Measurements from ENCODE around the gene MYO7B.

Gene MYO7B

DNA sequence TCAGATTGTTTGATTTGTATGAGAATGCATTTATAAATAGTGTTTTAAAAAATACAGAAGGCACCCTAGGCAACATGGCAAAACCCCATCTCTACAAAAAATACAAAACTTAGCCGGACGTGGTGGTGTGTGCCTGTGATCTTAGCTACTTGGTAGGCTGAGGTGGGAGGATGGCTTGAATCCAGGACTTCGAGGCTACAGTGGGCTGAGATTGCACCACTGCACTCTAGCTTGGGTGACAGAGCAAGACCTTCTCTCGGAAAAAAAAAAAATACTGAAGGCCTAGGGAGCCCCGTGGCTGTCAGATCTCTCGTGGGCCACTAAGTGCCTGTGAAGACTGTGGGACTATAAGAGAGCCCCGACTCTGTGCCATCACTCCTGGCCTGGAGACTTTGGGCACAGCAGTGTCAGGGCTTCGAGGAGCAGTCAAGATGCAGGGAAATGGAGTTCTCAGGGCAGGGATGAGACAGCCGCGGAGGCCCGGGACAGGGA lies 40.5 kb downstream of the MYO7B start:
- no peak for DNase-seq

- DNase-seq: no peak
Measured at GRCh38 chr2:127576433-127577207, 41.1 kb downstream of the MYO7B start.

- no peak for DNase-seq
Measured at GRCh38 chr2:127577208-127577475, 41.7 kb downstream of the MYO7B start.

- no peak for DNase-seq
Measured at GRCh38 chr2:127577503-127577902, 42.0 kb downstream of the MYO7B start.

- no peak for DNase-seq
Measured at GRCh38 chr2:127577973-127578372, 42.5 kb downstream of the MYO7B start.

- no peak for DNase-seq
Measured at GRCh38 chr2:127578411-127578810, 42.9 kb downstream of the MYO7B start.

DNA sequence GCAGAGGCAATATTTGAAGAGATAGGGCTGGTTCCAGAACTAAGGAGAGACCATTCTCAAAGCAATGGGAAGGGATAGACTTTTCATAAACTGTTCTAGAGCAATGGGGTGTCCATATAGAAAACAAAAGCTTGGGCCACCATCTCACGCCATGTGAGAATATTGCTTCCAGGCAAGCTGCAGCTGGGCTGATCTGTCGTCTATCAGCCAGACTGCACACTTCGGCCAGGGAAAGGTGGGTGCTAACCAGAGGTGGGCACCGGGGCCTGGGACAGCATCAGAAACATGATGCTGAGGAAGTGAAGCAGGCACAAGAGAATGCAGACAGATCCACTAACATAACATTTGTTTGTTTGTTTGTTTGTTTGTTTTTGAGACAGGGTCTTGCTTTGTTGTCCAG lies 43.7 kb downstream of the MYO7B start:
- DNase-seq: no peak

- DNase-seq: no peak
Measured at GRCh38 chr2:127580167-127581049, 44.9 kb downstream of the MYO7B start.

DNA sequence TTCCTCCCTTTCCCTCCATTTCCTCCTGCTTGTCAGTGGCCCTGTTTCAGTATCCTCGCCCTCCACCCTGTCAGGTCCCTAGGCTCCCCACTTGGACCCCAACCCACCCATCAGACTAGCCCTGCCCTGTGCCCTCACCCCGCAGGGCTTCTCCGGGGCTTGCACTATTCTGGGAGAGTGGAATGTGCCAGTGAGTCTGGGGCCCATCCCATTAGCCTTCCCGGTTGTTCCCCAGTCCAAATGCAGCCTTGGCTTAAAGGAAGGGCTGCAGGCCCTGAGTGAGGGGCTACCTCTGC lies 45.5 kb downstream of the MYO7B start:
- no peak for DNase-seq

GRCh38 chr2:127581516-127582490 lies 46.3 kb downstream of the MYO7B start:
- DNase-seq: no peak

DNA sequence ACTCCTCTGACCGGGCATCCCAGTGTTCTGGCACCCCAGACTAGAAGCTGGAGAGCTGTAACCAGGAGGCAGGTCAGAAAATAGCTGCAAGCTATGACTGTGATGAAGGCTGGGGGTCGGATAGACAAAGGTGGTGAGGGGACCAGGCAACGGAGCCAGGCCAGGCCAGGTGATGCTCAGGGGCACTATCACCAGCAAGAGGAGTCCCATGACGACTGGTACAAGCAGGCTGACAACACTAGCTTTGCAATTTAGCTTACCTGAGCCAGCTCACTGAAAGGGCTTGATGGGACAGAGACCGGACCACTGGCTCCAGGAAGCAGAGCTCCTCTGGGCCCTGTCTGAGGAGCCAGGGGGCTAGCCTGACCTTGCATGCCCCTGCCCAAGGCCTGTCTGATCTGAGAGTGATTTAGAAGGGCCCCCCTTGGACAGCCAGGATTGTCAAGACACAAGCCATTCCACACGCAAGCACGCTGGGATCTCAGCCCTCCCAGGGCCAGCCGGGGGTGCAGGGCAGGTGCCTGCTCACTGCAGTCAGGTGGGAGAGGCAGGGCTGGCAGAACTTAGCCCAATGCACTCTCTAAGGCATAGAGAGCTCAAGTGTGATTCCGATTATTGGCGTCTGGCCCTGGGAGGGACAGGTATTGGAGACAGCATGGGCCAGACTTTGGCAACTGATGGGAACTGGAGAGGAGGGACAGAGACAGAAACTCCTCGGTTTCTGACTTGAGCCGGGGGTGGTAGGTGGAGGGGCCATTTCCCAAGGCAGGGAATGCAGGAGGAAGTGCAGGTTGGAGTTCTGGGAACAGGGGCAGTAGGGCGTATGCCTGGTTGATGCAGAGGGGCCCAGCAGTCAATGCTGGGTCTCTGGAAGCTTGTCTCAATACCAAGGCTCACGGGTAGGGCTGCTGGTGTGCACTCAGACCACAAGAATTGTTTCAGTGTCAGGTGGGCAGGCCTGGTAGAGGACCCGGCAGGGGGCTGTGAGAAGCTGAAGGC lies 47.7 kb downstream of the MYO7B start:
- DNase-seq: no peak

GRCh38 chr2:127584047-127584446 lies 48.6 kb downstream of the MYO7B start:
- no peak for DNase-seq

GRCh38 chr2:127584516-127585033 lies 49.1 kb downstream of the MYO7B start:
- no peak for DNase-seq

DNA sequence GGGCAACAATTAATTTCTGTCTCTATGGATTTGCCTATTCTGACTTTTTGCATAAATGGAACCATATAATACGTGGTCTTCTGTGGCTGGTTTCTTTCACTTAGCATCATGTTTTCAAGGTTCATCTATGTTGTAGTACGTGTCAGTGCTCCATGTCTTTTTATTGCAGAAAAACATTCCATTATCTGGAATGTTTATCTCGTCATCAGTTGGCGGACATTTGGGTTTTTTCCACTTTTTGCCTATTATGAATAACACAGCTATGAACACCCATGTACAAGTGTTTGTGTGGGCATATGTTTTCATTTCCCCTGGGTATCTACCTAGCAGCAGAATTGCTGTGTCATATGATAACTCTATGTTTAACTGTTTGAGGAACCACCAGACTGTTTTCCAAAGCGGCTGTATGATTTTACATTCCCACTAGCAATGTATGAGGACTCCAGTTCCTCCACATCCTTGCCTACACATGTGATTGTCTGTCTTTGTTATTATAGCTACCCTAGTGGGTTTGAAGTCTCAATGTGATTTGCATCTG lies 49.9 kb downstream of the MYO7B start:
- DNase-seq: no peak

GRCh38 chr2:127586136-127586535 lies 50.7 kb downstream of the MYO7B start:
- DNase-seq: no peak

DNA sequence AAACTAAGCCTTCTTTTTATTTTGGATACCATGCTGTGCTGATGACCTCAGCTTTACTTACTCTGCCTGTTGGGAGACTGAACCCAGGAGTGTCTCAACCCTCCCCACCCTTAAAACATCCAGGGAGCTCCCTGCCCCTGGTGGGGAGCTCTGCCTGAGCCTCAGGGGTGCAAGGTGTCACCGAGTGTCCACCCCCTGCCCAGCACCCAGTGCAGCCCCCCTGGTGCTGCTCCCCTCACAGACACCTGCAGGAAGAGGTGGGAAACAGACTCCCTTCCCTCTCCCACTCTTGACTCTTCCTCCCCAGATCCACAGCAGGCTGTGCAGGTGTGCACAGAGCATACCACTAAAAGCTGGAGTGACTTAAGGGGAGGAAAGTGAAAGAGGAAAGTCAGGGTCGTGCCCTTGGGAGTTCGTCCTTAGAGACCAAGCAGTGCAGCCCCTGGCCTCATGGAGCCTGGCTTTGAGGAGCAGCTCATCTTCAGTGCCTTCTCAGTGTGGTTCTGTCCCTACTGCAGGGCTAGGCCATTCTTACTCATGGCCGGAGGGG lies 51.3 kb downstream of the MYO7B start:
- DNase-seq: no peak

GRCh38 chr2:127588241-127588640 lies 52.8 kb downstream of the MYO7B start:
- no peak for DNase-seq

GRCh38 chr2:127589358-127589757 lies 53.9 kb downstream of the MYO7B start:
- DNase-seq: no peak

GRCh38 chr2:127589841-127590240 lies 54.4 kb downstream of the MYO7B start:
- DNase-seq: no peak

DNA sequence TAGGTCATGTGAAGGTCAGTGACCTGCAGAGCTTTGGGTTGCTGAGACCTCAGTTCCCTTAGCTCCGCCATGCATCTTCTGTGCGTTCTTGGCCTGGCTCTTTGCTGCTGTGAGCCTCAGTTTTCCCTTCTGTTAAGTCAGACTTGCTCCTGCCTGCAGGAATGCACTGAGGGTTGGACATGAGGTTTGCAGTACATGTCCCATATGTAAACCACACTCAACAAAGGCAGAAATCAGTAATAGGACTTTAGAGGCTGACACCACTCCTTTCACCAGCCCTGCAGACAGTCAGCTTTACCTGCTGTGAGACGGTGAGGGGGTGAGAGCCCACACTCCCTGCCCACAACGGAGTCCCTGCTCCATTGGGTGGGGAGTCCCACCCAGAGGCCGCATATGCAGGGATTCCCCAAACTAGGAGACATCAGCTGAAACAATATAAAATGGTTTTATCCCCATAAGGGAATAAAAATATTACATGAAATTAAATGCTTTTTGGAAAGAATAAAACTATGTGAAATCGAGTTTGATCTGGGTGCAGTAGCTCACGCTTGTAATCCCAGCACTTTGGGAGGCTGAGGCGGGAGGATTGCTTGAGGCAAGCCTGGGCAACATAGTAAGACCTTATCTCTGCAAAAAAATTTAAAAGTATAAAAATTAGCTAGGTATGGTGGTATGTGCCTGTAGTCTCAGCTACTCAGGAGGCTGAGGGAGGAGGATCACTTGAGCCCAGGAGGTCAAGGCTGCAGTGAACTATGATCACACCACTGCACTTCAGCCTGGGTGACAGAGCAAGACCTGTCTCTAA lies 55.1 kb downstream of the MYO7B start:
- no peak for DNase-seq

Data from stimulated activated CD4-positive, alpha-beta T cell treated with anti-CD3 and anti-CD28 coated beads, Interleukin-12 subunit alpha, Interleukin-12 subunit beta, amount 100 ng/mL, for 4 hours (primary cell).